ENCODE results near the gene OAS1. TPM values are rescaled to one million over a fixed set of nuclear protein-coding genes. Genes with fewer than 3 reads are reported as not detected.

Gene OAS1
- total RNA-seq, 2 experiments from 2014 or later = 2.6 to 3.4 TPM

- TF ChIP-seq CTCF (IDR thresholded peaks at IDR 0.05) = no peak
- Histone ChIP-seq H3K27me3 (ENCODE audit: control insufficient read depth in 1 of 2, insufficient read depth in 2 of 2, low read length in 2 of 2) (no peaks in the 10 kb centered on the region), H3K4me1 (ENCODE audit: insufficient read depth, low read length) (no peaks in the 10 kb centered on the region), H3K4me3 (ENCODE audit: low read length) (no peak overlapping the region), H3K27ac (ENCODE audit: low read depth in 1 of 2, low read length in 2 of 2) (no peak overlapping the region), H3K36me3 (ENCODE audit: insufficient read depth, low read length) (no peaks in the 10 kb centered on the region), H3K9me3 (ENCODE audit: control insufficient read depth in 1 of 2, insufficient read depth in 1 of 2, low read length in 2 of 2) (no peaks in the 10 kb centered on the region)
- ChIA-PET CTCF (no interaction called here), POLR2A (no interaction called here)
- Mint-ChIP-seq H3K36me3 (ENCODE audit: low read depth) (peaks cover 43% of the 10 kb centered on the region), H3K27me3 (no peaks in the 10 kb centered on the region), H3K4me1 (ENCODE audit: low read depth) (no peaks in the 10 kb centered on the region), H3K4me3 (no peak overlapping the region), H3K27ac (no peak overlapping the region), H3K9me3 (peaks cover 4% of the 10 kb centered on the region)
- intact Hi-C loops (cut with DNase I, micrococcal nuclease) = no loop called here
- DNase-seq (no peak), ATAC-seq (ENCODE audit: poor library complexity) (no peak)
Measured at GRCh38 chr12:112927475-112927874, 20.7 kb downstream of the OAS1 start.

GRCh38 chr12:112927925-112928324 is 21.2 kb downstream of the OAS1 start:
- no peak overlapping the region for H3K4me3 ChIP-seq (ENCODE audit: low read length)
- H3K36me3 ChIP-seq (ENCODE audit: insufficient read depth, low read length) = no peaks in the 10 kb centered on the region
- no peaks in the 10 kb centered on the region for H3K27me3 ChIP-seq (ENCODE audit: control insufficient read depth in 1 of 2, insufficient read depth in 2 of 2, low read length in 2 of 2)
- Mint-ChIP-seq H3K27ac (no peak overlapping the region), H3K4me1 (ENCODE audit: low read depth) (no peaks in the 10 kb centered on the region), H3K4me3 (no peak overlapping the region), H3K9me3 (peaks cover 4% of the 10 kb centered on the region), H3K36me3 (ENCODE audit: low read depth) (peaks cover 38% of the 10 kb centered on the region), H3K27me3 (no peaks in the 10 kb centered on the region)
- intact Hi-C loops (cut with DNase I, micrococcal nuclease) = no loop called here
- no peak overlapping the region for H3K27ac ChIP-seq (ENCODE audit: low read depth in 1 of 2, low read length in 2 of 2)
- DNase-seq (no peak), ATAC-seq (ENCODE audit: poor library complexity) (no peak)
- H3K9me3 ChIP-seq (ENCODE audit: control insufficient read depth in 1 of 2, insufficient read depth in 1 of 2, low read length in 2 of 2) = no peaks in the 10 kb centered on the region
- CTCF ChIA-PET = no interaction called here
- POLR2A ChIA-PET = no interaction called here
- TF ChIP-seq CTCF (IDR thresholded peaks at IDR 0.05) = no peak
- no peaks in the 10 kb centered on the region for H3K4me1 ChIP-seq (ENCODE audit: insufficient read depth, low read length)

- no peak overlapping the region for H3K27ac Mint-ChIP-seq
Measured at GRCh38 chr12:112928978-112929377, 22.2 kb downstream of the OAS1 start.

More at GRCh38 chr12:112928978-112929377, 22.2 kb downstream of the OAS1 start:
- Mint-ChIP-seq H3K9me3 (peaks cover 4% of the 10 kb centered on the region), H3K4me1 (ENCODE audit: low read depth) (no peaks in the 10 kb centered on the region), H3K36me3 (ENCODE audit: low read depth) (peaks cover 28% of the 10 kb centered on the region), H3K4me3 (no peak overlapping the region), H3K27me3 (no peaks in the 10 kb centered on the region)
- Histone ChIP-seq H3K9me3 (ENCODE audit: control insufficient read depth in 1 of 2, insufficient read depth in 1 of 2, low read length in 2 of 2) (no peaks in the 10 kb centered on the region), H3K4me3 (ENCODE audit: low read length) (no peak overlapping the region), H3K27me3 (ENCODE audit: control insufficient read depth in 1 of 2, insufficient read depth in 2 of 2, low read length in 2 of 2) (no peaks in the 10 kb centered on the region), H3K27ac (ENCODE audit: low read depth in 1 of 2, low read length in 2 of 2) (no peak overlapping the region), H3K4me1 (ENCODE audit: insufficient read depth, low read length) (no peaks in the 10 kb centered on the region), H3K36me3 (ENCODE audit: insufficient read depth, low read length) (no peaks in the 10 kb centered on the region)
- CTCF ChIA-PET = no interaction called here
- intact Hi-C loops (cut with DNase I, micrococcal nuclease) = no loop called here
- no peak for ATAC-seq (ENCODE audit: poor library complexity)
- DNase-seq = no peak
- POLR2A ChIA-PET = no interaction called here
- TF ChIP-seq CTCF (IDR thresholded peaks at IDR 0.05) = no peak

Data from CD4-positive, alpha-beta T cell (primary cell).